ENCODE data around the gene ATP6V0E1.

Gene ATP6V0E1

GRCh38 chr5:172983542-172984243 is at the start of gene ATP6V0E1:
ATP6V0E1 (plus strand) TSS chr5:172983771; CDS start chr5:172983861, 90 bp downstream.
- Histone ChIP-seq H3K9me3 (replicated peaks; ENCODE audit: insufficient read depth, low read length) (no peaks in the 10 kb centered on the region), H3K27me3 (replicated peaks; ENCODE audit: insufficient read depth, low read length) (no peaks in the 10 kb centered on the region), H4K20me1 (ENCODE audit: insufficient read depth, low read length) (peaks cover 3% of the 10 kb centered on the region; the same call in 1 of the 2 replicates), H3K4me1 (ENCODE audit: low read length) (peaks cover 8% of the 10 kb centered on the region), H2AFZ (ENCODE audit: low read length) (peak within 1 kb of the TSS; percentile 38), H3K27ac (ENCODE audit: low read length) (peak within 1 kb of the TSS; percentile 87), H3K9ac (ENCODE audit: low read length) (peak within 1 kb of the TSS; percentile 93), H3F3A (ENCODE audit: insufficient read depth, low read length) (peaks cover 11% of the 10 kb centered on the region), H3K79me2 (ENCODE audit: low read length) (peaks cover 53% of the 10 kb centered on the region), H3K4me3 (ENCODE audit: low read length) (peak within 1 kb of the TSS; percentile 98), H3K9me2 (replicated peaks; ENCODE audit: insufficient read depth, low read length) (no peaks in the 10 kb centered on the region), H3K36me3 (replicated peaks; ENCODE audit: insufficient read depth, low read length) (peaks cover 10% of the 10 kb centered on the region; the same call in 1 of the 2 replicates), H3K4me2 (ENCODE audit: low read depth, low read length) (peak within 1 kb of the TSS; percentile 61)
- TF ChIP-seq EZH2phosphoT487 (IDR thresholded peaks at IDR 0.05; ENCODE audit: low read length) (no peak), EZH2 (optimal IDR thresholded peaks at IDR 0.05; ENCODE audit: low read depth, low read length) (no peak), CTCF (IDR thresholded peaks at IDR 0.05; ENCODE audit: low read length) (no peak)
- DNase-seq: peak; percentile 90

GRCh38 chr5:172935096-172935495 is 48.5 kb upstream of the ATP6V0E1 start:
- Histone ChIP-seq H3F3A (ENCODE audit: insufficient read depth, low read length) (no peaks in the 10 kb centered on the region; the same call in 1 of the 2 replicates), H3K9ac (ENCODE audit: low read length) (no peak overlapping the region), H3K9me2 (replicated peaks; ENCODE audit: insufficient read depth, low read length) (no peaks in the 10 kb centered on the region), H3K79me2 (ENCODE audit: low read length) (no peaks in the 10 kb centered on the region), H3K27me3 (replicated peaks; ENCODE audit: insufficient read depth, low read length) (no peaks in the 10 kb centered on the region), H3K4me1 (ENCODE audit: low read length) (no peaks in the 10 kb centered on the region), H4K20me1 (ENCODE audit: insufficient read depth, low read length) (no peaks in the 10 kb centered on the region), H3K27ac (ENCODE audit: low read length) (no peak overlapping the region), H3K9me3 (replicated peaks; ENCODE audit: insufficient read depth, low read length) (no peaks in the 10 kb centered on the region), H3K4me2 (ENCODE audit: low read depth, low read length) (no peak overlapping the region), H3K36me3 (replicated peaks; ENCODE audit: insufficient read depth, low read length) (peaks cover 9% of the 10 kb centered on the region; the same call in 1 of the 2 replicates), H3K4me3 (ENCODE audit: low read length) (no peak overlapping the region), H2AFZ (ENCODE audit: low read length) (no peak overlapping the region)
- TF ChIP-seq EZH2 (optimal IDR thresholded peaks at IDR 0.05; ENCODE audit: low read depth, low read length) (no peak), CTCF (IDR thresholded peaks at IDR 0.05; ENCODE audit: low read length) (no peak), EZH2phosphoT487 (IDR thresholded peaks at IDR 0.05; ENCODE audit: low read length) (no peak)
- DNase-seq: no peak

- no peaks in the 10 kb centered on the region for H3K4me1 ChIP-seq (ENCODE audit: low read length)
- no peaks in the 10 kb centered on the region for H3K9me2 ChIP-seq (replicated peaks; ENCODE audit: insufficient read depth, low read length)
- H3K27ac ChIP-seq (ENCODE audit: low read length): no peak overlapping the region
- DNase-seq: no peak
- no peaks in the 10 kb centered on the region for H4K20me1 ChIP-seq (ENCODE audit: insufficient read depth, low read length)
- no peaks in the 10 kb centered on the region for H3K27me3 ChIP-seq (replicated peaks; ENCODE audit: insufficient read depth, low read length)
- H3K4me2 ChIP-seq (ENCODE audit: low read depth, low read length): no peak overlapping the region
- no peaks in the 10 kb centered on the region for H3K79me2 ChIP-seq (ENCODE audit: low read length)
- no peak overlapping the region for H3K9ac ChIP-seq (ENCODE audit: low read length)
- peaks cover 9% of the 10 kb centered on the region; the same call in 1 of the 2 replicates for H3K36me3 ChIP-seq (replicated peaks; ENCODE audit: insufficient read depth, low read length)
- no peaks in the 10 kb centered on the region for H3F3A ChIP-seq (ENCODE audit: insufficient read depth, low read length)
- H2AFZ ChIP-seq (ENCODE audit: low read length): no peak overlapping the region
- H3K9me3 ChIP-seq (replicated peaks; ENCODE audit: insufficient read depth, low read length): no peaks in the 10 kb centered on the region
- no peak overlapping the region for H3K4me3 ChIP-seq (ENCODE audit: low read length)
- TF ChIP-seq EZH2 (optimal IDR thresholded peaks at IDR 0.05; ENCODE audit: low read depth, low read length) (no peak), CTCF (IDR thresholded peaks at IDR 0.05; ENCODE audit: low read length) (no peak), EZH2phosphoT487 (IDR thresholded peaks at IDR 0.05; ENCODE audit: low read length) (no peak)
These were observed 47.2 kb upstream of the ATP6V0E1 start for GRCh38 chr5:172936401-172936800.
